Caco-2 (cell line): ENCODE measurements around the gene TUBB3. TPM values are rescaled to one million over a fixed set of nuclear protein-coding genes. Genes with fewer than 3 reads are reported as not detected.
A peak's percentile ranks its signal among the peaks of the same experiment; 100 is the strongest.

Source experiments
- BruUV-seq: library from RNA; stranded (reverse); fragments of 400-500 nt; replicated peaks from 2 replicates; lab custom pipeline; 2021; lab: Mats Ljungman, UMichigan
- CTCF ChIA-PET: fragments of 300-600 bp; sonication (Branson Sonifier 250); formaldehyde crosslinking; loops from one replicate; lab custom pipeline; 2022; ENCODE audit warnings: antibody characterized with exemption; lab: Charles Lee
- POLR2A ChIA-PET: fragments of 300-600 bp; sonication (Branson Sonifier 250); formaldehyde crosslinking; loops from one replicate; lab custom pipeline; 2022; ENCODE audit warnings: antibody characterized with exemption; lab: Charles Lee
- DNase-seq, 2 experiments: peaks; one replicate each; pipeline versions ENCODE4 v3.0.0 to v3.0.0-alpha.2; 2020 to 2022
- H3K27me3 ChIP-seq: replicated peaks from 2 replicates; pipeline ENCODE4 v1.6.0; 2011; ENCODE audit warnings: low read length; ENCODE audit not compliant: control insufficient read depth, insufficient read depth
- H3K36me3 ChIP-seq: 2 replicates; pipeline ENCODE4 v1.5.1; 2011; ENCODE audit warnings: low read length; ENCODE audit not compliant: control insufficient read depth, insufficient read depth
- H3K4me1 ChIP-seq: fragments of 250-450 bp; sonication (Bioruptor Pico); 2 replicates; pipeline ENCODE4 v1.5.1; 2020; ENCODE audit warnings: mild to moderate bottlenecking
- H3K4me3 ChIP-seq: 2 replicates; pipeline ENCODE4 v1.5.1; 2011; ENCODE audit warnings: low read depth, mild to moderate bottlenecking, control low read depth, low read length
- H3K9me3 ChIP-seq: fragments of 250-450 bp; sonication (Bioruptor Pico); 2 replicates; pipeline ENCODE4 v1.5.1; 2020; ENCODE audit warnings: mild to moderate bottlenecking, moderate library complexity
- H3K27ac Mint-ChIP-seq: one replicate; pipeline ENCODE4 v1.8.0; 2022; ENCODE audit warnings: mixed read lengths; ENCODE audit not compliant: unreplicated experiment
- H3K27me3 Mint-ChIP-seq: one replicate; pipeline ENCODE4 v1.8.0; 2022; ENCODE audit warnings: mixed read lengths; ENCODE audit not compliant: insufficient read depth, unreplicated experiment
- H3K36me3 Mint-ChIP-seq: one replicate; pipeline ENCODE4 v1.8.0; 2022; ENCODE audit warnings: mild to moderate bottlenecking, mixed read lengths; ENCODE audit not compliant: insufficient read depth, unreplicated experiment
- H3K4me1 Mint-ChIP-seq: one replicate; pipeline ENCODE4 v1.8.0; 2022; ENCODE audit warnings: low read depth, mixed read lengths; ENCODE audit not compliant: unreplicated experiment
- H3K4me3 Mint-ChIP-seq: one replicate; pipeline ENCODE4 v1.8.0; 2022; ENCODE audit warnings: mild to moderate bottlenecking, moderate library complexity, mixed read lengths; ENCODE audit not compliant: unreplicated experiment
- H3K9me3 Mint-ChIP-seq: one replicate; pipeline ENCODE4 v1.8.0; 2022; ENCODE audit warnings: mixed read lengths; ENCODE audit not compliant: unreplicated experiment
- intact Hi-C: fragments of 100-400 bp; cut with micrococcal nuclease; formaldehyde crosslinking; loops from one replicate; pipeline ENCODE4 v1.10.0; 2022; ENCODE audit not compliant: unreplicated experiment
- total RNA-seq: library from RNA; stranded (reverse); gene quantifications from 2 replicates; pipeline ENCODE4 v1.2.3, GENCODE V29; 2022
- TF ChIP-seq, protein P1 (sequence below), 2 experiments: fragments of 200-600 bp in 1 of 2; IDR thresholded peaks; 1 replicate in 1 of 2; 2 replicates in 1 of 2; pipeline versions ENCODE4 v1.5.1 to v1.8.0; 2011 to 2022; ENCODE audit warnings: antibody characterized with exemption in 1 of 2, control low read depth in 1 of 2, inconsistent platforms in 1 of 2, low read depth in 1 of 2, low read length in 1 of 2, mild to moderate bottlenecking in 1 of 2, moderate library complexity in 1 of 2; ENCODE audit not compliant: insufficient read depth in 1 of 2, severe bottlenecking in 1 of 2, unreplicated experiment in 1 of 2

The TUBB3 gene
- total RNA-seq, 1 experiment from 2014 or later: 31.3 TPM

DNA sequence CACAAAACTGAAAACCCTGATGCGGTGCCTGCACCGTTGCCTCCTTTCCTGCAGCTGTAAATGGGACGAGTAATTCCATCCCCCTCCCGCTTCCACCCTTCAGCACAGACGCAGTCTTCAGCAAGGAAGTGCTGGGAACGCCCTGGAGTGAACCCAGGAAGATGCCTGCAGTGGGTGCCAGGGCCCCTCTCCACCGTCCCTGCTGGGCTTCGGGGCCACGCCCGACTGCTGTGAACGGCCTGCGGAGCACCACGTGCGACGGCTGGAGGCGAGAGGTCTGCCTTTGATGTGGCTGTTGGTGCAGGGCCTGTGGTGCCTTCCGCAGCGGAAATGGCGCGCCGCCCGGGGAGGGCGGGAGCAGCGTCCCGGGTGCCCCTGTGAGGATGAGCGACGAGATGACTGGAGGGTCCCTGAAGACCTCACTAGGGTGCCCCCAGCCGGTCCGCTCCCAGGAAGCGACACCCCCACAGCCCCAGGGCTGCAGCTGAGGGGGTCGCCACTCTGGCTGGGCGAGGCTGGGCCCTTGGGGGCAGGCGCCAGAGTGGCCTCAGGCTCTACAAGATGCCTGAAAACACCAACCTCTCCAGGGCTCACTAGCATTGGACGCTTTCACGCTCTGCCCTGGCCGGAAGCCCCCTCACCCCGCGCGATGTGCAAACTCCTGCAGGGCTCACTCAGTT, 5.2 kb upstream of the TUBB3 start:
- no TSS peak for BruUV-seq

GRCh38 chr16:89918453-89919347, 4.4 kb upstream of the TUBB3 start, which contains the start of gene MC1R:
MC1R (plus strand) TSS chr16:89918862; CDS start chr16:89919259, 397 bp downstream.
- peak within 1 kb of the TSS; percentile 67 for H3K27ac Mint-ChIP-seq
- peak; percentile 77 to 83 for DNase-seq

More for the DNA sequence above, 5.2 kb upstream of the TUBB3 start:
- ChIA-PET CTCF (interaction anchor here (0.6 to 2.0 kb wide), 5 partner anchors 8 to 218 kb away, joined by 3 to 10 read pairs (median 4); no protein-coding TSS in a partner anchor), POLR2A (interaction anchor here (0.5 to 0.6 kb wide), 2 partner anchors 44 to 95 kb away, joined by 3 to 11 read pairs; partner anchors contain the start of gene TCF25)
- H3K27me3 ChIP-seq: no peaks in the 10 kb centered on the region
- Mint-ChIP-seq H3K4me3 (peak overlapping the region; percentile 92), H3K4me1 (peaks cover 6% of the 10 kb centered on the region), H3K36me3 (peaks cover 67% of the 10 kb centered on the region), H3K27ac (peak overlapping the region; percentile 67), H3K27me3 (no peaks in the 10 kb centered on the region), H3K9me3 (no peaks in the 10 kb centered on the region)
- DNase-seq: peak; percentile 83 to 87
- peak overlapping the region; percentile 66 for H3K4me3 ChIP-seq
- no peaks in the 10 kb centered on the region for H3K9me3 ChIP-seq
- TF ChIP-seq, protein P1, sequence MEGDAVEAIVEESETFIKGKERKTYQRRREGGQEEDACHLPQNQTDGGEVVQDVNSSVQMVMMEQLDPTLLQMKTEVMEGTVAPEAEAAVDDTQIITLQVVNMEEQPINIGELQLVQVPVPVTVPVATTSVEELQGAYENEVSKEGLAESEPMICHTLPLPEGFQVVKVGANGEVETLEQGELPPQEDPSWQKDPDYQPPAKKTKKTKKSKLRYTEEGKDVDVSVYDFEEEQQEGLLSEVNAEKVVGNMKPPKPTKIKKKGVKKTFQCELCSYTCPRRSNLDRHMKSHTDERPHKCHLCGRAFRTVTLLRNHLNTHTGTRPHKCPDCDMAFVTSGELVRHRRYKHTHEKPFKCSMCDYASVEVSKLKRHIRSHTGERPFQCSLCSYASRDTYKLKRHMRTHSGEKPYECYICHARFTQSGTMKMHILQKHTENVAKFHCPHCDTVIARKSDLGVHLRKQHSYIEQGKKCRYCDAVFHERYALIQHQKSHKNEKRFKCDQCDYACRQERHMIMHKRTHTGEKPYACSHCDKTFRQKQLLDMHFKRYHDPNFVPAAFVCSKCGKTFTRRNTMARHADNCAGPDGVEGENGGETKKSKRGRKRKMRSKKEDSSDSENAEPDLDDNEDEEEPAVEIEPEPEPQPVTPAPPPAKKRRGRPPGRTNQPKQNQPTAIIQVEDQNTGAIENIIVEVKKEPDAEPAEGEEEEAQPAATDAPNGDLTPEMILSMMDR (IDR thresholded peaks at IDR 0.05; ENCODE audit: insufficient read depth in 1 of 2, low read depth in 1 of 2, low read length in 1 of 2, severe bottlenecking in 1 of 2, unreplicated experiment in 1 of 2): no peak
- H3K36me3 ChIP-seq: no peaks in the 10 kb centered on the region
- H3K4me1 ChIP-seq: peaks cover 24% of the 10 kb centered on the region
- intact Hi-C loops: no loop called here

More at GRCh38 chr16:89918453-89919347, 4.4 kb upstream of the TUBB3 start, which contains the start of gene MC1R:
- intact Hi-C loops: no loop called here
- peaks cover 6% of the 10 kb centered on the region for H3K4me1 Mint-ChIP-seq
- POLR2A ChIA-PET: interaction anchor here (0.5 to 0.6 kb wide), 2 partner anchors 45 to 94 kb away, joined by 3 to 11 read pairs; partner anchors contain the start of gene TCF25
- TF ChIP-seq, protein P1 (IDR thresholded peaks at IDR 0.05; ENCODE audit: insufficient read depth in 1 of 2, low read depth in 1 of 2, low read length in 1 of 2, severe bottlenecking in 1 of 2, unreplicated experiment in 1 of 2): peak; percentile 76 to 93
- H3K36me3 ChIP-seq: no peaks in the 10 kb centered on the region
- peaks cover 24% of the 10 kb centered on the region for H3K4me1 ChIP-seq
- no peaks in the 10 kb centered on the region for H3K9me3 Mint-ChIP-seq
- peak within 1 kb of the TSS; percentile 66 for H3K4me3 ChIP-seq
- peak within 1 kb of the TSS; percentile 92 for H3K4me3 Mint-ChIP-seq
- CTCF ChIA-PET: interaction anchor here (0.6 to 2.0 kb wide), 10 partner anchors 8 to 218 kb away, joined by 3 to 10 read pairs (median 4); partner anchors contain the start of gene TCF25
- H3K9me3 ChIP-seq: no peaks in the 10 kb centered on the region
- peaks cover 64% of the 10 kb centered on the region for H3K36me3 Mint-ChIP-seq
- no peaks in the 10 kb centered on the region for H3K27me3 Mint-ChIP-seq
- H3K27me3 ChIP-seq: no peaks in the 10 kb centered on the region
- no TSS peak for BruUV-seq
